ENCODE measurements around the gene CRYBB1. TPM values are rescaled to one million over a fixed set of nuclear protein-coding genes. Genes with fewer than 3 reads are reported as not detected.

The CRYBB1 gene
- total RNA-seq, 1 donor from 2014 or later = not detected

- no peak for DNase-seq (ENCODE audit: low read depth)
- no peak for TF ChIP-seq CTCF (conservative IDR thresholded peaks at IDR 0.05; ENCODE audit: low read depth, low read length)
- H3K4me3 ChIP-seq (ENCODE audit: low read depth, low read length) = no peak overlapping the region
Measured at GRCh38 chr22:26660356-26660755, 42.5 kb upstream of the CRYBB1 start.

- H3K4me3 ChIP-seq (ENCODE audit: low read depth, low read length) = peak overlapping the region; percentile 36
- no peak for DNase-seq (ENCODE audit: low read depth)
- TF ChIP-seq CTCF (conservative IDR thresholded peaks at IDR 0.05; ENCODE audit: low read depth, low read length) = no peak
Measured at GRCh38 chr22:26658671-26659478, 41.0 kb upstream of the CRYBB1 start.

GRCh38 chr22:26658161-26658560 is 40.3 kb upstream of the CRYBB1 start:
- no peak for DNase-seq (ENCODE audit: low read depth)
- H3K4me3 ChIP-seq (ENCODE audit: low read depth, low read length) = peak overlapping the region; percentile 36
- TF ChIP-seq CTCF (conservative IDR thresholded peaks at IDR 0.05; ENCODE audit: low read depth, low read length) = no peak

GRCh38 chr22:26656891-26657851 is 39.3 kb upstream of the CRYBB1 start, which contains the start of gene MIAT:
Gene MIAT, plus strand, starts transcription at chr22:26657588.
- no peak for DNase-seq (ENCODE audit: low read depth)
- peak within 1 kb of the TSS; percentile 36 for H3K4me3 ChIP-seq (ENCODE audit: low read depth, low read length)
- no peak for TF ChIP-seq CTCF (conservative IDR thresholded peaks at IDR 0.05; ENCODE audit: low read depth, low read length)

- no peak overlapping the region for H3K4me3 ChIP-seq (ENCODE audit: low read depth, low read length)
- DNase-seq (ENCODE audit: low read depth) = no peak
- TF ChIP-seq CTCF (conservative IDR thresholded peaks at IDR 0.05; ENCODE audit: low read depth, low read length) = no peak
Measured at GRCh38 chr22:26651815-26652214, 34.0 kb upstream of the CRYBB1 start.

- no peak overlapping the region for H3K4me3 ChIP-seq (ENCODE audit: low read depth, low read length)
- DNase-seq (ENCODE audit: low read depth) = no peak
- no peak for TF ChIP-seq CTCF (conservative IDR thresholded peaks at IDR 0.05; ENCODE audit: low read depth, low read length)
Measured at GRCh38 chr22:26650722-26651421, 33.0 kb upstream of the CRYBB1 start.
